Nephron (organoid): ENCODE data around the gene RALGDS.

Experiments used
- H3K27ac Mint-ChIP-seq, 3 experiments: 2 replicates each; pipeline ENCODE4 v1.8.0; 2020; ENCODE audit warnings: mixed read lengths in 3 of 3, mild to moderate bottlenecking in 2 of 3, moderate library complexity in 1 of 3
- H3K27me3 Mint-ChIP-seq: 2 replicates; pipeline ENCODE4 v1.8.0; 2021; ENCODE audit warnings: low read depth, mild to moderate bottlenecking, moderate library complexity, mixed read lengths
- H3K36me3 Mint-ChIP-seq: 2 replicates; pipeline ENCODE4 v1.8.0; 2020; ENCODE audit warnings: low read depth, mixed read lengths
- H3K4me1 Mint-ChIP-seq: 2 replicates; pipeline ENCODE4 v1.8.0; 2020; ENCODE audit warnings: mixed read lengths
- H3K4me3 Mint-ChIP-seq, 3 experiments: 2 replicates each; pipeline ENCODE4 v1.8.0; 2020; ENCODE audit warnings: mild to moderate bottlenecking in 3 of 3, mixed read lengths in 3 of 3, moderate library complexity in 2 of 3
- H3K9me3 Mint-ChIP-seq: 2 replicates; pipeline ENCODE4 v1.8.0; 2020; ENCODE audit warnings: mixed read lengths
- CTCF ChIP-seq, 3 experiments: fragments of 200-600 bp; sonication (generic); IDR thresholded peaks; one replicate each; pipeline ENCODE4 v1.5.0; 2021; ENCODE audit warnings: antibody characterized with exemption in 3 of 3; ENCODE audit not compliant: unreplicated experiment in 3 of 3

Gene RALGDS

GRCh38 chr9:133060417-133060841, 60.6 kb downstream of the RALGDS start:
- H3K4me3 Mint-ChIP-seq: no peak overlapping the region
- no peaks in the 10 kb centered on the region for H3K27me3 Mint-ChIP-seq
- H3K9me3 Mint-ChIP-seq: no peaks in the 10 kb centered on the region
- peaks cover 28% of the 10 kb centered on the region for H3K36me3 Mint-ChIP-seq
- peaks cover 5% of the 10 kb centered on the region for H3K4me1 Mint-ChIP-seq
- TF ChIP-seq CTCF (IDR thresholded peaks at IDR 0.05; ENCODE audit: unreplicated experiment in 3 of 3): no peak
- H3K27ac Mint-ChIP-seq: peak overlapping the region in 2 of 3 experiments; percentile 44

GRCh38 chr9:133059623-133060022, 61.4 kb downstream of the RALGDS start:
- Mint-ChIP-seq H3K27me3 (no peaks in the 10 kb centered on the region), H3K4me3 (no peak overlapping the region), H3K9me3 (no peaks in the 10 kb centered on the region), H3K36me3 (peaks cover 30% of the 10 kb centered on the region), H3K4me1 (peaks cover 12% of the 10 kb centered on the region), H3K27ac (no peak overlapping the region)
- no peak for TF ChIP-seq CTCF (IDR thresholded peaks at IDR 0.05; ENCODE audit: unreplicated experiment in 3 of 3)

GRCh38 chr9:133058550-133059320, 62.3 kb downstream of the RALGDS start:
- Mint-ChIP-seq H3K27me3 (no peaks in the 10 kb centered on the region), H3K36me3 (peaks cover 37% of the 10 kb centered on the region), H3K4me3 (no peak overlapping the region), H3K27ac (no peak overlapping the region), H3K9me3 (no peaks in the 10 kb centered on the region), H3K4me1 (peaks cover 17% of the 10 kb centered on the region)
- no peak for TF ChIP-seq CTCF (IDR thresholded peaks at IDR 0.05; ENCODE audit: unreplicated experiment in 3 of 3)

GRCh38 chr9:133058071-133058470, 63.0 kb downstream of the RALGDS start:
- TF ChIP-seq CTCF (IDR thresholded peaks at IDR 0.05; ENCODE audit: unreplicated experiment in 3 of 3): no peak
- Mint-ChIP-seq H3K4me3 (no peak overlapping the region), H3K27me3 (no peaks in the 10 kb centered on the region), H3K27ac (no peak overlapping the region), H3K9me3 (no peaks in the 10 kb centered on the region), H3K36me3 (peaks cover 40% of the 10 kb centered on the region), H3K4me1 (peaks cover 18% of the 10 kb centered on the region)

- no peak overlapping the region for H3K27ac Mint-ChIP-seq
These were observed 63.5 kb downstream of the RALGDS start for GRCh38 chr9:133057553-133057952.

More at GRCh38 chr9:133057553-133057952, 63.5 kb downstream of the RALGDS start:
- peaks cover 18% of the 10 kb centered on the region for H3K4me1 Mint-ChIP-seq
- H3K27me3 Mint-ChIP-seq: no peaks in the 10 kb centered on the region
- H3K4me3 Mint-ChIP-seq: no peak overlapping the region
- H3K36me3 Mint-ChIP-seq: peaks cover 40% of the 10 kb centered on the region
- H3K9me3 Mint-ChIP-seq: no peaks in the 10 kb centered on the region
- no peak for TF ChIP-seq CTCF (IDR thresholded peaks at IDR 0.05; ENCODE audit: unreplicated experiment in 3 of 3)
